Mesenchymal stem cell (in vitro differentiated cells and primary cell): Measurements from ENCODE around the gene JAKMIP1.

Experiments
- DNase-seq: peaks from one replicate; pipeline ENCODE4 v3.0.0-alpha.2; 2013
- H2AFZ ChIP-seq: one replicate; pipeline ENCODE4 v1.6.1; 2013; ENCODE audit warnings: low read depth, mild to moderate bottlenecking, control low read depth, inconsistent platforms, low read length, moderate library complexity
- H2AK5ac ChIP-seq: 2 replicates; pipeline ENCODE4 v1.6.1; 2013; ENCODE audit warnings: low read length, moderate library complexity, mild to moderate bottlenecking, inconsistent platforms; ENCODE audit not compliant: severe bottlenecking
- H2BK120ac ChIP-seq: one replicate; pipeline ENCODE4 v1.6.1; 2013; ENCODE audit warnings: low read depth, mild to moderate bottlenecking, inconsistent platforms, low read length, moderate library complexity
- H2BK12ac ChIP-seq, 2 experiments: one replicate each; pipeline ENCODE4 v1.6.1; 2013; ENCODE audit warnings: inconsistent platforms in 2 of 2, low read length in 2 of 2, mild to moderate bottlenecking in 2 of 2, moderate library complexity in 2 of 2, control low read depth in 1 of 2
- H2BK15ac ChIP-seq: one replicate; pipeline ENCODE4 v1.6.1; 2013; ENCODE audit warnings: mild to moderate bottlenecking, low read depth, inconsistent platforms; ENCODE audit not compliant: poor library complexity, severe bottlenecking
- H2BK5ac ChIP-seq: 2 replicates; pipeline ENCODE4 v1.6.1; 2013; ENCODE audit warnings: low read depth, mild to moderate bottlenecking, low read length, control low read depth, inconsistent platforms; ENCODE audit not compliant: poor library complexity, severe bottlenecking
- H3K14ac ChIP-seq, 2 experiments: one replicate each; pipeline ENCODE4 v1.6.1; 2013; ENCODE audit warnings: inconsistent platforms in 2 of 2, low read length in 2 of 2, control low read depth in 1 of 2, mild to moderate bottlenecking in 1 of 2, moderate library complexity in 1 of 2
- H3K18ac ChIP-seq, 2 experiments: one replicate each; pipeline ENCODE4 v1.6.1; 2013; ENCODE audit warnings: inconsistent platforms in 2 of 2, low read length in 2 of 2, control low read depth in 1 of 2, low read depth in 1 of 2, mild to moderate bottlenecking in 1 of 2
- H3K23ac ChIP-seq, 2 experiments: one replicate each; pipeline ENCODE4 v1.6.1; 2013; ENCODE audit warnings: inconsistent platforms in 2 of 2, low read length in 2 of 2, mild to moderate bottlenecking in 2 of 2, moderate library complexity in 2 of 2, control low read depth in 1 of 2
- H3K27ac ChIP-seq: 2 replicates; pipeline ENCODE4 v1.5.1; 2013; ENCODE audit warnings: mild to moderate bottlenecking, moderate library complexity, low read length, control low read depth, inconsistent platforms; ENCODE audit not compliant: poor library complexity, severe bottlenecking
- H3K27me3 ChIP-seq, 2 experiments: 2 replicates each; pipeline versions ENCODE4 v1.6.1 to v1.7.0; 2013; ENCODE audit warnings: low read length in 2 of 2, mild to moderate bottlenecking in 2 of 2, moderate library complexity in 2 of 2, control low read depth in 1 of 2, inconsistent platforms in 1 of 2; ENCODE audit not compliant: control insufficient read depth in 1 of 2, insufficient read depth in 1 of 2
- H3K36me3 ChIP-seq, 2 experiments: 2 replicates each; pipeline versions ENCODE4 v1.6.1 to v1.7.0; 2013; ENCODE audit warnings: low read length in 2 of 2, control low read depth in 1 of 2, inconsistent platforms in 1 of 2, low read depth in 1 of 2, mild to moderate bottlenecking in 1 of 2; ENCODE audit not compliant: insufficient read depth in 2 of 2, control insufficient read depth in 1 of 2
- H3K4ac ChIP-seq, 2 experiments: one replicate each; pipeline ENCODE4 v1.6.1; 2013; ENCODE audit warnings: inconsistent platforms in 2 of 2, low read length in 2 of 2, mild to moderate bottlenecking in 2 of 2, moderate library complexity in 2 of 2, control low read depth in 1 of 2, low read depth in 1 of 2
- H3K4me1 ChIP-seq: 2 replicates; pipeline ENCODE4 v1.6.1; 2013; ENCODE audit warnings: low read depth, low read length, control low read depth; ENCODE audit not compliant: control insufficient read depth, insufficient read depth
- H3K4me2 ChIP-seq: 2 replicates; pipeline ENCODE4 v1.6.1; 2013; ENCODE audit warnings: low read length, mild to moderate bottlenecking, inconsistent platforms; ENCODE audit not compliant: poor library complexity, severe bottlenecking
- H3K4me3 ChIP-seq, 2 experiments: 2 replicates each; pipeline versions ENCODE4 v1.5.1 to v1.7.0; 2013; ENCODE audit warnings: low read length in 2 of 2, mild to moderate bottlenecking in 2 of 2, control low read depth in 1 of 2, low read depth in 1 of 2; ENCODE audit not compliant: insufficient read depth in 1 of 2
- H3K79me1 ChIP-seq: replicated peaks from 2 replicates; pipeline ENCODE4 v1.6.1; 2013; ENCODE audit warnings: mild to moderate bottlenecking, control low read depth, low read length, inconsistent platforms; ENCODE audit not compliant: poor library complexity, severe bottlenecking
- H3K9ac ChIP-seq: 2 replicates; pipeline ENCODE4 v1.7.0; 2013; ENCODE audit warnings: mild to moderate bottlenecking, low read length, moderate library complexity
- H3K9me3 ChIP-seq: 2 replicates; pipeline ENCODE4 v1.7.0; 2013; ENCODE audit warnings: mild to moderate bottlenecking, low read length; ENCODE audit not compliant: control insufficient read depth
- H4K8ac ChIP-seq: one replicate; pipeline ENCODE4 v1.6.1; 2013; ENCODE audit warnings: inconsistent platforms, mild to moderate bottlenecking, low read length, moderate library complexity
- H4K91ac ChIP-seq: one replicate; pipeline ENCODE4 v1.6.1; 2013; ENCODE audit warnings: mild to moderate bottlenecking, low read length, inconsistent platforms
- WGBS: methylation state at CpG from one replicate; pipeline ENCODE4 v1.1.7; 2013; ENCODE audit warnings: mixed read lengths; 5-methylcytosine and 5-hydroxymethylcytosine counted together

JAKMIP1 gene

DNA sequence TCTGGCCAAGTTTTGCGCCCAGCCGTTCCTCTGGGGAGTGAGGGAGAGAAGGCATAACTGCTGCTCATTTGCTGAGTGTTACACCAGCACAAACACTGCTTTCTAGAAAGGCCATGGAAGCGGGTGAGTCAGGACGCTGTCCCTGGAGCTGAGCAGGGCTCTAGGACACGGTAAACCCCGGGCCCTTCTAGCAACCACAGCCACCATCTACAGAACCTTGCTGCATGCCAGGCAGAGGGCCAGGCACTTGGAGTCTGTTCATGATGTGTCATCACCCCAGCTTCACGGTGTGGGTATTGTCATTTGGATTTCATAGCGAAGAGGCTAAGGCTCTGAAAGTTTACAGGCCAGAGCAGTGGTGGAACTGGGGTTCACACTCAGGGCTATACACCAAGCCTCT lies 150.4 kb downstream of the JAKMIP1 start:
- 87% methylated on average over 8 of the region's 8 CpGs for WGBS
- no peak overlapping the region for H2AK5ac ChIP-seq
- H4K8ac ChIP-seq: no peak overlapping the region
- no peak overlapping the region for H2AFZ ChIP-seq
- no peak overlapping the region for H2BK120ac ChIP-seq
- H3K14ac ChIP-seq: no peak overlapping the region
- H3K4me1 ChIP-seq: no peaks in the 10 kb centered on the region
- H3K9ac ChIP-seq: no peak overlapping the region
- peaks cover 2% of the 10 kb centered on the region for H3K9me3 ChIP-seq
- no peak overlapping the region for H3K4me2 ChIP-seq
- no peak overlapping the region for H2BK15ac ChIP-seq
- no peak overlapping the region for H4K91ac ChIP-seq
- no peak overlapping the region for H3K23ac ChIP-seq
- no peak overlapping the region for H2BK5ac ChIP-seq
- no peak overlapping the region for H3K4me3 ChIP-seq
- H3K4ac ChIP-seq: no peak overlapping the region
- H3K27ac ChIP-seq: no peak overlapping the region
- DNase-seq: no peak
- peaks cover 0 to 6% of the 10 kb centered on the region in 2 experiments for H3K27me3 ChIP-seq
- H3K79me1 ChIP-seq: no peaks in the 10 kb centered on the region
- no peak overlapping the region for H2BK12ac ChIP-seq
- no peak overlapping the region for H3K18ac ChIP-seq
- no peaks in the 10 kb centered on the region for H3K36me3 ChIP-seq

GRCh38 chr4:6049278-6049677 lies 151.1 kb downstream of the JAKMIP1 start:
- Histone ChIP-seq H3K18ac (no peak overlapping the region), H4K8ac (no peak overlapping the region), H3K9me3 (peaks cover 2% of the 10 kb centered on the region), H3K27me3 (peaks cover 0 to 8% of the 10 kb centered on the region in 2 experiments), H3K4me2 (no peak overlapping the region), H3K79me1 (no peaks in the 10 kb centered on the region), H3K4me3 (no peak overlapping the region), H2BK5ac (no peak overlapping the region), H2AK5ac (no peak overlapping the region), H3K4ac (no peak overlapping the region), H2BK120ac (no peak overlapping the region), H2BK15ac (no peak overlapping the region), H3K14ac (no peak overlapping the region), H3K36me3 (no peaks in the 10 kb centered on the region), H4K91ac (no peak overlapping the region), H3K4me1 (no peaks in the 10 kb centered on the region), H3K27ac (no peak overlapping the region), H3K23ac (no peak overlapping the region), H2AFZ (no peak overlapping the region), H3K9ac (no peak overlapping the region), H2BK12ac (no peak overlapping the region)
- WGBS: 87% methylated on average over 12 of the region's 12 CpGs
- DNase-seq: no peak

DNA sequence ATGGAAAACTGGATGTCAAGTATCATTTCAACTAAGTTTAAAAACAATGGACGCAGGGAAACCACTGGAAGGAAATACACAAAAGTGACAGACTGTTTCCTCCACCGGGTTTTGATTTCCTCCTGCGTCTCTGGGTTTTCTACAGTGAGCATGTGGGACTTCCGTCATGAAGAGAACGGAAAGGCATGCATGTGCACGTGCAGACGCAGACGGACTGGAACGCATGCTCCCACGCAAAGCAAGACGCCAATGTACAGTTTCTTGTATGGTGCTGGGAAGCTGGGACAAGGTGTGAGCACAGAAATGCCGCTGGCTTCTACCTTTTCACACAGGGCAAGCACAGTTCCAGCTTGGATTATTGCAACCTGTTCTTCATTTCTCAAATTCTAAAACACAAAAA lies 151.8 kb downstream of the JAKMIP1 start:
- H3K4me1 ChIP-seq: no peaks in the 10 kb centered on the region
- WGBS: 89% methylated on average over 12 of the region's 12 CpGs

GRCh38 chr4:6047130-6047673 lies 153.1 kb downstream of the JAKMIP1 start:
- Histone ChIP-seq H2AK5ac (no peak overlapping the region), H3K18ac (no peak overlapping the region), H4K8ac (no peak overlapping the region), H2BK15ac (no peak overlapping the region), H3K14ac (no peak overlapping the region), H3K79me1 (no peaks in the 10 kb centered on the region), H3K4ac (no peak overlapping the region), H3K4me2 (no peak overlapping the region), H3K27me3 (peaks cover 0 to 18% of the 10 kb centered on the region in 2 experiments), H3K36me3 (no peaks in the 10 kb centered on the region), H3K9me3 (no peaks in the 10 kb centered on the region), H3K9ac (no peak overlapping the region), H4K91ac (no peak overlapping the region), H3K27ac (no peak overlapping the region), H2BK12ac (no peak overlapping the region), H2AFZ (no peak overlapping the region), H2BK120ac (no peak overlapping the region), H2BK5ac (no peak overlapping the region), H3K4me3 (no peak overlapping the region), H3K4me1 (no peaks in the 10 kb centered on the region), H3K23ac (no peak overlapping the region)
- no peak for DNase-seq
- WGBS: 71% methylated on average over 14 of the region's 15 CpGs

More for the DNA sequence above, 151.8 kb downstream of the JAKMIP1 start:
- peaks cover 0 to 14% of the 10 kb centered on the region in 2 experiments for H3K27me3 ChIP-seq
- no peaks in the 10 kb centered on the region for H3K36me3 ChIP-seq
- H2BK120ac ChIP-seq: no peak overlapping the region
- no peak overlapping the region for H3K23ac ChIP-seq
- no peak overlapping the region for H3K27ac ChIP-seq
- H2BK15ac ChIP-seq: no peak overlapping the region
- no peak overlapping the region for H3K4me2 ChIP-seq
- DNase-seq: no peak
- no peak overlapping the region for H4K8ac ChIP-seq
- H3K79me1 ChIP-seq: no peaks in the 10 kb centered on the region
- H3K4ac ChIP-seq: no peak overlapping the region
- H2AFZ ChIP-seq: no peak overlapping the region
- H3K4me3 ChIP-seq: no peak overlapping the region
- H3K9ac ChIP-seq: no peak overlapping the region
- H3K14ac ChIP-seq: no peak overlapping the region
- H4K91ac ChIP-seq: no peak overlapping the region
- no peak overlapping the region for H2BK12ac ChIP-seq
- peaks cover 2% of the 10 kb centered on the region for H3K9me3 ChIP-seq
- no peak overlapping the region for H2BK5ac ChIP-seq
- H3K18ac ChIP-seq: no peak overlapping the region
- H2AK5ac ChIP-seq: no peak overlapping the region
